ENCODE results near the gene GZMA. TPM values are rescaled to one million over a fixed set of nuclear protein-coding genes. Genes with fewer than 3 reads are reported as not detected.
"Not testable (repeated sequence)": the region's sequence is repeated elsewhere in the genome, so short reads cannot be mapped to it uniquely, and the experiment has no call there.

Gene GZMA
- total and polyA plus RNA-seq, 2 experiments from 2014 or later: not detected

GRCh38 chr5:55073211-55073610 is 29.2 kb upstream of the GZMA start:
- no peaks in the 10 kb centered on the region for H3K9me2 ChIP-seq (replicated peaks; ENCODE audit: insufficient read depth)
- H3K27ac ChIP-seq: no peak overlapping the region
- no peaks in the 10 kb centered on the region for H3K79me2 ChIP-seq
- no peaks in the 10 kb centered on the region for H3K36me3 ChIP-seq (replicated peaks; ENCODE audit: insufficient read depth, low read depth)
- no peak overlapping the region for H3K4me3 ChIP-seq
- no peaks in the 10 kb centered on the region for H3K4me1 ChIP-seq (ENCODE audit: insufficient read depth)
- no peaks in the 10 kb centered on the region for H4K20me1 ChIP-seq (ENCODE audit: insufficient read depth, poor library complexity, severe bottlenecking)
- WGBS (ENCODE audit: low lambda C conversion rate, missing lambda C conversion rate): 93% methylated on average over 3 of the region's 3 CpGs
- no peaks in the 10 kb centered on the region for H3K27me3 ChIP-seq
- H3K4me2 ChIP-seq: no peak overlapping the region
- no peaks in the 10 kb centered on the region for H3K9me3 ChIP-seq (ENCODE audit: low read depth)
- TF ChIP-seq EZH2phosphoT487 (IDR thresholded peaks at IDR 0.05; ENCODE audit: low read depth, severe bottlenecking, unreplicated experiment) (no peak), CTCF (IDR thresholded peaks at IDR 0.05; ENCODE audit: poor library complexity) (no peak), EZH2 (IDR thresholded peaks at IDR 0.05; ENCODE audit: borderline replicate concordance) (no peak)
- H2AFZ ChIP-seq: no peak overlapping the region
- no peak for DNase-seq (ENCODE audit: low spot score)

DNA sequence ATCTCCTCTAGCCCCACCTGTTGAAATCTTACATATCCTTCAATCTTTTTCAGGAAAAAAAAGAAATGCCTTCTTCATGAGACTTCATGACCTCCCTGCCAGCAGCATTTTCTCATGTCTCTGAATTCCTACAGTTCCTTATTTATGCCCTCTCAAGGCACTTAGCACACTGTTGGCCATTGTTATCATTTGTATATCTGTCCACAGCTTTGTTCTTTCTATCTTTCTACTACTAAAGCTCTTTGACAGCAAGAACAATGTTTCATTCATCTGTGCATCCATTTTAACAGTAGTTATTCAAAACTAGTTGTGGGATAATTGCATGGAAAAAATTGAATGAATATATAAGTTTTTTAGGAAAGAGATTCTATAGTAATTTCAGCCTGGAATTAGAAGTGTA is 20.9 kb upstream of the GZMA start:
- no peak for TF ChIP-seq EZH2phosphoT487 (IDR thresholded peaks at IDR 0.05; ENCODE audit: low read depth, severe bottlenecking, unreplicated experiment)
- no peak for TF ChIP-seq EZH2 (IDR thresholded peaks at IDR 0.05; ENCODE audit: borderline replicate concordance)
- H3K27ac ChIP-seq: no peak overlapping the region
- no peak overlapping the region for H3K4me3 ChIP-seq

GRCh38 chr5:55089301-55089700 is 13.1 kb upstream of the GZMA start:
- not testable (repeated sequence) for H3K79me2 ChIP-seq; H3K9me2 ChIP-seq (replicated peaks; ENCODE audit: insufficient read depth); H3K27me3 ChIP-seq; H3K9me3 ChIP-seq (ENCODE audit: low read depth); H3K4me3 ChIP-seq; H2AFZ ChIP-seq; H4K20me1 ChIP-seq (ENCODE audit: insufficient read depth, poor library complexity, severe bottlenecking); DNase-seq (ENCODE audit: low spot score); H3K4me2 ChIP-seq; H3K4me1 ChIP-seq (ENCODE audit: insufficient read depth); H3K36me3 ChIP-seq (replicated peaks; ENCODE audit: insufficient read depth, low read depth); H3K27ac ChIP-seq
- 84% methylated on average over 2 of the region's 2 CpGs for WGBS (ENCODE audit: low lambda C conversion rate, missing lambda C conversion rate)

More for the DNA sequence above, 20.9 kb upstream of the GZMA start:
- Histone ChIP-seq H3K9me2 (replicated peaks; ENCODE audit: insufficient read depth) (no peaks in the 10 kb centered on the region), H3K79me2 (no peaks in the 10 kb centered on the region), H3K36me3 (replicated peaks; ENCODE audit: insufficient read depth, low read depth) (no peaks in the 10 kb centered on the region), H2AFZ (no peak overlapping the region), H3K27me3 (no peaks in the 10 kb centered on the region), H4K20me1 (ENCODE audit: insufficient read depth, poor library complexity, severe bottlenecking) (no peaks in the 10 kb centered on the region), H3K9me3 (ENCODE audit: low read depth) (no peaks in the 10 kb centered on the region), H3K4me1 (ENCODE audit: insufficient read depth) (no peaks in the 10 kb centered on the region), H3K4me2 (no peak overlapping the region)
- no peak for DNase-seq (ENCODE audit: low spot score)

DNA sequence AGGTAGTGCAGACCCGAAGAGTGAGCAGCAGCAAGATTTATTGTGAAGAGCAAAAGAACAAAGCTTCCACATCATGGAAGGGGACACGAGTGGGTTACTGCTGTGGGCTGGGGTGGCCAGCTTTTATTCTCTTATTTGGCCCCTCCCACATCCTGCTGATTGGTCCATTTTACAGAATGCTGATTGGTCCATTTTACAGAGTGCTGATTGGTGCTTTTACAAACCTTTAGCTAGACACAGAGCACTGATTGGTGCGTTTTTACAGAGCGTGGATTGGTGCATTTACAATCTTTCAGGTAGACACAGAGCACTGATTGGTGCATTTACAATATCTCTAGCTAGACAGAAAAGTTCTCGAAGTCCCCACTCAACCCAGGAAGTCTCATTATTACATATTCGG is 11.4 kb upstream of the GZMA start:
- not testable (repeated sequence) for H3K4me3 ChIP-seq; H3K4me1 ChIP-seq (ENCODE audit: insufficient read depth); H3K27me3 ChIP-seq; H3K27ac ChIP-seq; H3K79me2 ChIP-seq; H3K4me2 ChIP-seq; H4K20me1 ChIP-seq (ENCODE audit: insufficient read depth, poor library complexity, severe bottlenecking); H3K36me3 ChIP-seq (replicated peaks; ENCODE audit: insufficient read depth, low read depth); H2AFZ ChIP-seq; H3K9me3 ChIP-seq (ENCODE audit: low read depth); H3K9me2 ChIP-seq (replicated peaks; ENCODE audit: insufficient read depth); DNase-seq (ENCODE audit: low spot score)
- 77% methylated on average over 6 of the region's 6 CpGs for WGBS (ENCODE audit: low lambda C conversion rate, missing lambda C conversion rate)

DNA sequence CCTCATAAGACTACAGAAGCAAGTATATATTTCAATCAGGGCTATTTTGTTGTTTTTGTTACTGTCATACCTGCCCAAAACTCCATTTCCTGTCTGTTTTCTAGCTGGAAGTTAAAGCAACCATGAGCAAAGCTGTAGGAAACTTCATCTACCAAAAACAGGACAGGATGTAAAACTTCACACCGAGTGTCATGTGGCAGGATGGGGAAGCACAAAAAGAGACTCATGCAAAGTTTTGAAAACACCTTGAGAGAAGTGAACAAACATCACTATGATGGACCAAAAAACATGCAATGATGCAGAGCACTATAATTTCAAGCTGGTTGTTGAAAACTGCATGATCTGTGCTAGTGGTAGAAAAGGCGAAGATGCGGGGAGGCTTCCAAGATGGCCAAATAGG is 6.3 kb upstream of the GZMA start:
- H3K9me3 ChIP-seq (ENCODE audit: low read depth): no peaks in the 10 kb centered on the region
- H3K27me3 ChIP-seq: no peaks in the 10 kb centered on the region
- no peak for TF ChIP-seq EZH2 (IDR thresholded peaks at IDR 0.05; ENCODE audit: borderline replicate concordance)
- H3K4me1 ChIP-seq (ENCODE audit: insufficient read depth): no peaks in the 10 kb centered on the region
- H3K9me2 ChIP-seq (replicated peaks; ENCODE audit: insufficient read depth): no peaks in the 10 kb centered on the region
- no peak overlapping the region for H3K4me3 ChIP-seq
- no peak overlapping the region for H2AFZ ChIP-seq
- H4K20me1 ChIP-seq (ENCODE audit: insufficient read depth, poor library complexity, severe bottlenecking): no peaks in the 10 kb centered on the region
- H3K27ac ChIP-seq: no peak overlapping the region
- H3K4me2 ChIP-seq: no peak overlapping the region
- H3K36me3 ChIP-seq (replicated peaks; ENCODE audit: insufficient read depth, low read depth): no peaks in the 10 kb centered on the region
- no peaks in the 10 kb centered on the region for H3K79me2 ChIP-seq
- DNase-seq (ENCODE audit: low spot score): no peak
- 63% methylated on average over 3 of the region's 3 CpGs for WGBS (ENCODE audit: low lambda C conversion rate, missing lambda C conversion rate)

Data from hepatocyte (in vitro differentiated cells).